ENCODE measurements around the gene PPP4C. TPM values are rescaled to one million over a fixed set of nuclear protein-coding genes. Genes with fewer than 3 reads are reported as not detected.
A peak's percentile ranks its signal among the peaks of the same experiment; 100 is the strongest.

The PPP4C gene
- total RNA-seq, 4 donors from 2014 or later, result 41.2 to 58.5 (median 48.6) TPM

- Histone ChIP-seq H3K36me3 (no peaks in the 10 kb centered on the region), H3K27me3 (peaks cover 99% of the 10 kb centered on the region), H3K27ac (no peak overlapping the region), H3K9me3 (no peaks in the 10 kb centered on the region), H3K4me3 (no peak overlapping the region), H3K4me1 (peaks cover 0 to 17% (median 6%) of the 10 kb centered on the region in 3 donors)
- TF ChIP-seq POLR2A (IDR thresholded peaks at IDR 0.05) (no peak), POLR2AphosphoS5 (IDR thresholded peaks at IDR 0.05) (no peak), EP300 (IDR thresholded peaks at IDR 0.05) (no peak), CTCF (IDR thresholded peaks at IDR 0.05) (no peak)
- WGBS, 2 donors (ENCODE audit: low coverage in 1 of 2), result 40 to 43% methylated on average over 1 to 4 of the region's 23 CpGs
- ATAC-seq, result no peak
These were observed 45.6 kb upstream of the PPP4C start for GRCh38 chr16:30030011-30030685.

GRCh38 chr16:30030841-30031413 lies 44.9 kb upstream of the PPP4C start, which contains the start of gene TLCD3B:
Gene TLCD3B, minus strand, starts transcription at chr16:30031271. Its CDS starts 744 bp downstream, at chr16:30030527.
- peak within 1 kb of the TSS in 1 of 2 donors; percentile 34 for H3K4me3 ChIP-seq
- H3K36me3 ChIP-seq, result no peaks in the 10 kb centered on the region
- H3K4me1 ChIP-seq, result peaks cover 0 to 17% (median 6%) of the 10 kb centered on the region in 3 donors
- H3K27ac ChIP-seq, result no peak within 1 kb of the TSS
- TF ChIP-seq POLR2A (IDR thresholded peaks at IDR 0.05), result no peak
- TF ChIP-seq POLR2AphosphoS5 (IDR thresholded peaks at IDR 0.05), result no peak
- TF ChIP-seq CTCF (IDR thresholded peaks at IDR 0.05), result no peak
- no peak for TF ChIP-seq EP300 (IDR thresholded peaks at IDR 0.05)
- peaks cover 99% of the 10 kb centered on the region for H3K27me3 ChIP-seq
- 0 to 2% methylated on average over 7 to 8 of the region's 27 CpGs for WGBS, 2 donors (ENCODE audit: low coverage in 1 of 2)
- no peak for ATAC-seq
- no peaks in the 10 kb centered on the region for H3K9me3 ChIP-seq

GRCh38 chr16:30031477-30031918 lies 44.3 kb upstream of the PPP4C start:
- no peak for ATAC-seq
- no peaks in the 10 kb centered on the region for H3K36me3 ChIP-seq
- no peak overlapping the region for H3K27ac ChIP-seq
- WGBS, 2 donors (ENCODE audit: low coverage in 1 of 2), result no CpG with 5 or more reads among the region's 11 CpGs
- H3K4me3 ChIP-seq, result no peak overlapping the region
- no peaks in the 10 kb centered on the region for H3K9me3 ChIP-seq
- peaks cover 98% of the 10 kb centered on the region for H3K27me3 ChIP-seq
- no peak for TF ChIP-seq POLR2AphosphoS5 (IDR thresholded peaks at IDR 0.05)
- H3K4me1 ChIP-seq, result peaks cover 0 to 17% (median 6%) of the 10 kb centered on the region in 3 donors

- Histone ChIP-seq H3K4me3 (no peak overlapping the region), H3K36me3 (no peaks in the 10 kb centered on the region), H3K27ac (no peak overlapping the region), H3K4me1 (peaks cover 0 to 17% (median 6%) of the 10 kb centered on the region in 3 donors), H3K9me3 (no peaks in the 10 kb centered on the region), H3K27me3 (peaks cover 98% of the 10 kb centered on the region)
- WGBS, 2 donors (ENCODE audit: low coverage in 1 of 2), result 9% methylated on average over 11 of the region's 12 CpGs; no CpG with 5 or more reads in 1 of the 2 donors
- ATAC-seq, result no peak
- TF ChIP-seq POLR2A (IDR thresholded peaks at IDR 0.05), result no peak
- TF ChIP-seq CTCF (IDR thresholded peaks at IDR 0.05), result peak in 3 of 4 experiments; percentile 50 to 66 (median 53)
These were observed 43.5 kb upstream of the PPP4C start for GRCh38 chr16:30032083-30032819.

GRCh38 chr16:30033270-30033669 lies 42.5 kb upstream of the PPP4C start:
- Histone ChIP-seq H3K4me3 (no peak overlapping the region), H3K27ac (no peak overlapping the region), H3K4me1 (peaks cover 0 to 17% (median 6%) of the 10 kb centered on the region in 3 donors), H3K27me3 (peaks cover 87% of the 10 kb centered on the region), H3K36me3 (no peaks in the 10 kb centered on the region), H3K9me3 (no peaks in the 10 kb centered on the region)
- no peak for ATAC-seq
- 67 to 73% methylated on average over 5 to 7 of the region's 7 CpGs for WGBS, 2 donors (ENCODE audit: low coverage in 1 of 2)
- TF ChIP-seq EP300 (IDR thresholded peaks at IDR 0.05), result no peak
- TF ChIP-seq POLR2A (IDR thresholded peaks at IDR 0.05), result no peak
- TF ChIP-seq POLR2AphosphoS5 (IDR thresholded peaks at IDR 0.05), result no peak
- no peak for TF ChIP-seq CTCF (IDR thresholded peaks at IDR 0.05)

Data from gastroesophageal sphincter (tissue), 4 donors.